Effector memory CD8-positive, alpha-beta T cell (primary cell): ENCODE data around the gene MAT1A.
"Not testable (repeated sequence)": the region's sequence is repeated elsewhere in the genome, so short reads cannot be mapped to it uniquely, and the experiment has no call there.

Experiments
- ATAC-seq: fragments of 150-1000 bp; cut with Tn5 transposase; replicated peaks from 2 replicates; pipeline ENCODE4 v1.10.0; 2021; ENCODE audit warnings: mild to moderate bottlenecking, moderate library complexity
- DNase-seq, 3 experiments: peaks; one replicate each; pipeline ENCODE4 v3.0.0; 2021
- H3K27ac Mint-ChIP-seq, 2 donors: one replicate each; pipeline ENCODE4 v1.8.0; 2022; ENCODE audit warnings: mild to moderate bottlenecking in 2 of 2, mixed read lengths in 2 of 2, moderate library complexity in 2 of 2
- H3K27me3 Mint-ChIP-seq, 2 donors: one replicate each; pipeline ENCODE4 v1.8.0; 2022; ENCODE audit warnings: mixed read lengths in 2 of 2
- H3K36me3 Mint-ChIP-seq: one replicate; pipeline ENCODE4 v1.8.0; 2022; ENCODE audit warnings: mild to moderate bottlenecking, moderate library complexity, mixed read lengths; ENCODE audit not compliant: insufficient read depth
- H3K4me1 Mint-ChIP-seq, 2 donors: one replicate each; pipeline ENCODE4 v1.8.0; 2022; ENCODE audit warnings: low read depth in 2 of 2, mixed read lengths in 2 of 2
- H3K4me3 Mint-ChIP-seq, 2 donors: one replicate each; pipeline ENCODE4 v1.8.0; 2022; ENCODE audit warnings: mild to moderate bottlenecking in 2 of 2, mixed read lengths in 2 of 2, moderate library complexity in 2 of 2
- H3K9me3 Mint-ChIP-seq, 2 donors: one replicate each; pipeline ENCODE4 v1.8.0; 2022; ENCODE audit warnings: mixed read lengths in 2 of 2

The MAT1A gene

GRCh38 chr10:80251703-80252280 is 37.7 kb downstream of the MAT1A start:
- H3K36me3 Mint-ChIP-seq, ATAC-seq, DNase-seq, H3K27ac Mint-ChIP-seq, H3K4me1 Mint-ChIP-seq, H3K9me3 Mint-ChIP-seq, H3K4me3 Mint-ChIP-seq: not testable (repeated sequence)
- H3K27me3 Mint-ChIP-seq: peaks cover 0 to 18% of the 10 kb centered on the region in 2 donors

GRCh38 chr10:80250399-80250798 is 39.1 kb downstream of the MAT1A start:
- H3K4me1 Mint-ChIP-seq, H3K4me3 Mint-ChIP-seq, H3K36me3 Mint-ChIP-seq, H3K27ac Mint-ChIP-seq, ATAC-seq, DNase-seq, H3K9me3 Mint-ChIP-seq: not testable (repeated sequence)
- peaks cover 0 to 18% of the 10 kb centered on the region in 2 donors for H3K27me3 Mint-ChIP-seq

GRCh38 chr10:80249906-80250305 is 39.6 kb downstream of the MAT1A start:
- H3K4me3 Mint-ChIP-seq, H3K9me3 Mint-ChIP-seq, ATAC-seq, DNase-seq, H3K4me1 Mint-ChIP-seq, H3K36me3 Mint-ChIP-seq, H3K27ac Mint-ChIP-seq: not testable (repeated sequence)
- H3K27me3 Mint-ChIP-seq: peaks cover 0 to 18% of the 10 kb centered on the region in 2 donors

GRCh38 chr10:80247611-80248010 is 41.8 kb downstream of the MAT1A start:
- not testable (repeated sequence) for H3K9me3 Mint-ChIP-seq, H3K27ac Mint-ChIP-seq, H3K36me3 Mint-ChIP-seq, H3K4me3 Mint-ChIP-seq, H3K4me1 Mint-ChIP-seq, ATAC-seq, DNase-seq
- H3K27me3 Mint-ChIP-seq: peaks cover 13 to 14% of the 10 kb centered on the region in 2 donors

DNA sequence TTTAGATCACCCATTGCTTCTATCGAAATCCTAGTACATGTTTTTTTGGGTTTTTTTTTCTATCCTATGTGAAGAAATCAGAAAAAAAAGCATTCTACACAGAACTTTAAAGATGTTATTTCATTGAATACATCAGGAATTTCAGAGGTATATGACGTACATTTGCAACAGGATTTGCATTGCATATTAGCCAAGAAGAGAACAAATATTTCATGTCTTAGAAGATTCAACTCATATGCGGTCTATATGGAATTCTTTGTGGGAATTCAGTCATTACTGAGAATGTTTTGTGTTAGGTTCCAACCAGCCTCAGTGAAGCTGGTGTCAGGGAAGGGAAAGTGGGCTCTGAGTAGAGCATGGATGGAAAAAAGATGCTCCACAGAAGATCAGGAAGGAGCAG is 45.1 kb downstream of the MAT1A start:
- not testable (repeated sequence) for ATAC-seq, H3K27ac Mint-ChIP-seq, H3K36me3 Mint-ChIP-seq, H3K9me3 Mint-ChIP-seq, H3K4me1 Mint-ChIP-seq, DNase-seq, H3K4me3 Mint-ChIP-seq
- peaks cover 8 to 13% of the 10 kb centered on the region in 2 donors for H3K27me3 Mint-ChIP-seq

DNA sequence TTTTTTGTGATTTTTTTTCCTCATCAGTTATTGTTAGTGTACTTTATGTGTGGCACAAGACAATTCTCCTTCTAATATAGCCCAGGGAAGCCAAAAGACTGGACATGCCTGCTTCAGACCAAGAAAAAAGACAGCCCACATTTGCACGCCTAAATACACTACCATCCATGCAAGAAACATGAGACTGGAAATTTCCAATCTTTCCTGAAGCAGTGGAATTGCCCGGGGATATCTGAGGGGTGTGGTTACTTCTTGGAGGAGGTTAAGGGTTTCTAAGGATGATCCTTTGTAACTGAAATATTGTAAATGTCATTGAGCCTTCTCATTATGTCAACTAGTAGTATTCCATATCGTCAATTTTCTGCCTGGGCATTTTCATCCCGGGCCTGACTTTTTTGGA is 47.1 kb downstream of the MAT1A start:
- peaks cover 8 to 13% of the 10 kb centered on the region in 2 donors for H3K27me3 Mint-ChIP-seq
- not testable (repeated sequence) for DNase-seq, H3K9me3 Mint-ChIP-seq, H3K4me3 Mint-ChIP-seq, ATAC-seq, H3K36me3 Mint-ChIP-seq, H3K27ac Mint-ChIP-seq, H3K4me1 Mint-ChIP-seq

DNA sequence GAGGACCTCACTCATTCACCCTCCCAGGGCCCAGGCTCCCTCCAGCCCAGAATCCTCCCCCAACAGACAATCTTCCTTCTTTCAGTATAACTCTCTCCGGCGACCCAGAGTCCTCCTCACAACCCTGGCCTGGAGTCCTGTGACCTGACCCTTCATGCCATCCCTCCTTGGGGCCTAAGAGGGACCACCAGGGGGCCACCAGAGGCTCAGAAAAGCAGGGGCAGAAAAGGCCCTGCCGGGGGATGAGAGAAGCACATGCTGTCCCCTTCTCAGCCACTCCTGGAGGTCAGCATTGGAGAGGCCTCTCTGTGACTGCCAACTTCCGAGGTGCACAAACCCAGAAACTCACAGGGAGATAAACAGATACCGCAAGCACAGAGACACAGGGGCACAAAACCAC is 53.0 kb downstream of the MAT1A start:
- peaks cover 4 to 11% of the 10 kb centered on the region in 2 donors for H3K27me3 Mint-ChIP-seq
- not testable (repeated sequence) for ATAC-seq, H3K4me3 Mint-ChIP-seq, H3K36me3 Mint-ChIP-seq, DNase-seq, H3K9me3 Mint-ChIP-seq, H3K4me1 Mint-ChIP-seq, H3K27ac Mint-ChIP-seq

- H3K27ac Mint-ChIP-seq: peak overlapping the region in 1 of 2 donors; percentile 41
- ATAC-seq, H3K4me3 Mint-ChIP-seq: not testable (repeated sequence)
Measured at GRCh38 chr10:80234331-80235235, 54.9 kb downstream of the MAT1A start.

DNA sequence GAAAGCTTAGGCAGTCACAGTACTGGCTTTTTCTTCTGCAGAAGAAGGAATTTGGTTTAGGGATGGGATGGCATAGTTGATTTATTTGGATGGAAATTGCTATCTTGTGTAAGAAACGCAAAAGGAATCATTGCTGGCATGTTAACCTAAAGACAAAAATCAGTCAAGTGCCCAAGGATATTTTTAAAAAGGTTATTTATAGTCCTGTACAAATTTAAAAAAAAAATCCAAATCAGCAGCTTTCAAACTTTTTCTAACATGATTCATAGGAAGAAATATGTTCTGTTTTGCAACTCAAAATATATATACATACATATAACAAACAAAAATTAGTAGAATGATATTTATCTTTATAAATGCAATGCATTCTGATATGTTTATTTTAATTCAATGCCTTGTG is 55.6 kb downstream of the MAT1A start:
- not testable (repeated sequence) for H3K4me1 Mint-ChIP-seq, H3K36me3 Mint-ChIP-seq, H3K27ac Mint-ChIP-seq, DNase-seq, H3K9me3 Mint-ChIP-seq, ATAC-seq, H3K4me3 Mint-ChIP-seq
- peaks cover 4 to 11% of the 10 kb centered on the region in 2 donors for H3K27me3 Mint-ChIP-seq

More at GRCh38 chr10:80234331-80235235, 54.9 kb downstream of the MAT1A start:
- H3K9me3 Mint-ChIP-seq, DNase-seq, H3K36me3 Mint-ChIP-seq, H3K4me1 Mint-ChIP-seq: not testable (repeated sequence)
- H3K27me3 Mint-ChIP-seq: peaks cover 4 to 11% of the 10 kb centered on the region in 2 donors

- DNase-seq, H3K9me3 Mint-ChIP-seq, H3K4me1 Mint-ChIP-seq, H3K4me3 Mint-ChIP-seq, H3K27ac Mint-ChIP-seq, H3K36me3 Mint-ChIP-seq, ATAC-seq: not testable (repeated sequence)
- H3K27me3 Mint-ChIP-seq: peaks cover 6 to 14% of the 10 kb centered on the region in 2 donors
Measured at GRCh38 chr10:80226723-80227122, 62.7 kb downstream of the MAT1A start.

GRCh38 chr10:80223031-80223419 is 66.4 kb downstream of the MAT1A start:
- ATAC-seq: peak; percentile 12
- not testable (repeated sequence) for DNase-seq, H3K36me3 Mint-ChIP-seq, H3K9me3 Mint-ChIP-seq, H3K4me3 Mint-ChIP-seq, H3K27ac Mint-ChIP-seq, H3K4me1 Mint-ChIP-seq
- peaks cover 6 to 14% of the 10 kb centered on the region in 2 donors for H3K27me3 Mint-ChIP-seq
